Stomach (tissue), 4 donors: ENCODE results near the gene PSAT1.

Experiments used
- EP300 ChIP-seq: sonication (generic); formaldehyde crosslinking; IDR thresholded peaks from one replicate; pipeline ENCODE4 v1.6.1; 2017; ENCODE audit warnings: antibody characterized with exemption
- POLR2A ChIP-seq, 4 donors: fragments of 450-650 bp; IDR thresholded peaks; one replicate each; pipeline ENCODE4 v1.6.1; 2016; ENCODE audit warnings: antibody characterized with exemption in 4 of 4, control low read depth in 2 of 4, mild to moderate bottlenecking in 1 of 4, moderate library complexity in 1 of 4
- POLR2AphosphoS5 ChIP-seq, 3 donors: sonication (generic); formaldehyde crosslinking; IDR thresholded peaks; one replicate each; pipeline ENCODE4 v1.6.1; 2016; ENCODE audit warnings: antibody characterized with exemption in 3 of 3
- TF ChIP-seq, protein P1 (sequence below), 7 experiments: fragments of 450-650 bp in 4 of 7; fragments of 200-600 bp in 3 of 7; sonication (generic) in 3 of 7; IDR thresholded peaks; one replicate each; pipeline ENCODE4 v1.5.1; 2016 to 2019; ENCODE audit warnings: antibody characterized with exemption in 7 of 7, control low read depth in 2 of 7, mild to moderate bottlenecking in 1 of 7

DNA sequence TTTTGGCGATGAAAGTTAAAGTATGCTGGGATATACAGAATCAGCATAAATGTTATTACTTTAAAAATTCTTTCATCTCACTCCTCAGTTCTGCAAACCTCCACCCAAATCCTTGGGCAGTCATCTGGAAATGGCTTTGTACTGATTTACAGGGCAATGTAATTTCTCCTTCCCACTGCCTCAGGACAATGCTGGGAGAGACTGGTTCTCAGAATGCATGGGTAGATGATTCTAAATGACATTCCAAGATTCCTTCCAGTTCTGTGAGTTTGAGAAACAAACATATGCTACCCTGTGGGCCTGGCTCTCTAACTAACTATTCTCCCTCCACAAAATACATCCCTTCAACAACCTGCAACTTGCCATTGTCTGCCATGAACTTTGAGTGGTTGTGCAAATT is 7.5 kb upstream of the PSAT1 start:
- no peak for TF ChIP-seq POLR2A (IDR thresholded peaks at IDR 0.05)
- TF ChIP-seq, protein P1, sequence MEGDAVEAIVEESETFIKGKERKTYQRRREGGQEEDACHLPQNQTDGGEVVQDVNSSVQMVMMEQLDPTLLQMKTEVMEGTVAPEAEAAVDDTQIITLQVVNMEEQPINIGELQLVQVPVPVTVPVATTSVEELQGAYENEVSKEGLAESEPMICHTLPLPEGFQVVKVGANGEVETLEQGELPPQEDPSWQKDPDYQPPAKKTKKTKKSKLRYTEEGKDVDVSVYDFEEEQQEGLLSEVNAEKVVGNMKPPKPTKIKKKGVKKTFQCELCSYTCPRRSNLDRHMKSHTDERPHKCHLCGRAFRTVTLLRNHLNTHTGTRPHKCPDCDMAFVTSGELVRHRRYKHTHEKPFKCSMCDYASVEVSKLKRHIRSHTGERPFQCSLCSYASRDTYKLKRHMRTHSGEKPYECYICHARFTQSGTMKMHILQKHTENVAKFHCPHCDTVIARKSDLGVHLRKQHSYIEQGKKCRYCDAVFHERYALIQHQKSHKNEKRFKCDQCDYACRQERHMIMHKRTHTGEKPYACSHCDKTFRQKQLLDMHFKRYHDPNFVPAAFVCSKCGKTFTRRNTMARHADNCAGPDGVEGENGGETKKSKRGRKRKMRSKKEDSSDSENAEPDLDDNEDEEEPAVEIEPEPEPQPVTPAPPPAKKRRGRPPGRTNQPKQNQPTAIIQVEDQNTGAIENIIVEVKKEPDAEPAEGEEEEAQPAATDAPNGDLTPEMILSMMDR (IDR thresholded peaks at IDR 0.05), result no peak
- no peak for TF ChIP-seq POLR2AphosphoS5 (IDR thresholded peaks at IDR 0.05)
- no peak for TF ChIP-seq EP300
